HG02798 (cell line): Measurements from ENCODE around the gene HS1BP3.

Experiments
- ATAC-seq: cut with Tn5 transposase; IDR thresholded peaks from one replicate; pipeline ENCODE4 v1.9.1; 2021; ENCODE audit warnings: mild to moderate bottlenecking; ENCODE audit not compliant: unreplicated experiment, poor library complexity

Gene HS1BP3

DNA sequence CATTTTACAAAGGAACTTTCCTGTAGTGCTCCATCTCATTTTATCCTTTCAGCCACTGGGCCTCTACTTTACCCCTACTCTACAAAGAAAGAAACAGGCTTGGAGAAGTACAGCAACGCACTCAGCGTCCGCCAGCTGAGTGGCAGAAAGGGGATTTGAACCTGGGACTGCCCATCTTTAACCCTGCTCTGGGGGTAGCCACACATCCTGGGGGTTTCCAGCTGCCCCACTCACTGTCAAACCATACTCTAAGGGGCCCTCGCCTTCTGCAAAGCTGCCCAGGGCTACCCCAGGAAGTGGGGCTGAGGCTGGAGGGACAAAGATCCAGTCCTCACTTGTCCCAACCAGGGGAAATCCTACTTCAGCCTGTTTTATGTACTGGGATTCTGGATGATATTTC is 17.9 kb downstream of the HS1BP3 start:
- no peak for ATAC-seq

DNA sequence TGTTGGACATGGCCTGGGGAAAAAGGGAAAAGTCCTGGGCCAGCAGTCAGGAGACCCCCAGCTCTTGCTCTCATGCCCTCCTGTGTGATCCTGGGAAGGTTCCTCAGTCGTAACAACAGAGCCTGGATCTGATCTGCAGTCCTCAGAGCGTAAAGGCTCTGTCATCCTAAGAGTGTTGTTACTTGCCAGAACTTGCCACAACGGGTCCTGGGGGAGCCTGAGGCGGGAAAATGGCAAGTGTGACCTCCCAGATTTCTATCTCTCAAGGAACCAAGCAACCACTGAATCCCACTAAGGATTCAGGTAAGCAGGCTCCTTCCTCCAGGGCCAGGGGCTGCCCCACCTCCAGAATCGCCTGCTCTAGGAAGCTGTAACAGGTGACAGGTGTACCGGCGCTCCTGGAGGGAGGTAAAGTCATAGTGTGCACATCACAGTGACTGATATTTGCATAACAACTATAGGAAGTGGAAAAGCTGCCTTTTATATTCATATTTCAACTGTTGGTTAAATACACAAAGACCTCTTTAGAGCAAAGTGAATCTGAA is 18.4 kb downstream of the HS1BP3 start:
- no peak for ATAC-seq

GRCh38 chr2:20631617-20632307 is 19.1 kb downstream of the HS1BP3 start:
- no peak for ATAC-seq

GRCh38 chr2:20630967-20631366 is 19.9 kb downstream of the HS1BP3 start:
- no peak for ATAC-seq

GRCh38 chr2:20629581-20630171 is 21.2 kb downstream of the HS1BP3 start:
- ATAC-seq, result no peak

- no peak for ATAC-seq
Observed at GRCh38 chr2:20629181-20629580, 21.7 kb downstream of the HS1BP3 start.

DNA sequence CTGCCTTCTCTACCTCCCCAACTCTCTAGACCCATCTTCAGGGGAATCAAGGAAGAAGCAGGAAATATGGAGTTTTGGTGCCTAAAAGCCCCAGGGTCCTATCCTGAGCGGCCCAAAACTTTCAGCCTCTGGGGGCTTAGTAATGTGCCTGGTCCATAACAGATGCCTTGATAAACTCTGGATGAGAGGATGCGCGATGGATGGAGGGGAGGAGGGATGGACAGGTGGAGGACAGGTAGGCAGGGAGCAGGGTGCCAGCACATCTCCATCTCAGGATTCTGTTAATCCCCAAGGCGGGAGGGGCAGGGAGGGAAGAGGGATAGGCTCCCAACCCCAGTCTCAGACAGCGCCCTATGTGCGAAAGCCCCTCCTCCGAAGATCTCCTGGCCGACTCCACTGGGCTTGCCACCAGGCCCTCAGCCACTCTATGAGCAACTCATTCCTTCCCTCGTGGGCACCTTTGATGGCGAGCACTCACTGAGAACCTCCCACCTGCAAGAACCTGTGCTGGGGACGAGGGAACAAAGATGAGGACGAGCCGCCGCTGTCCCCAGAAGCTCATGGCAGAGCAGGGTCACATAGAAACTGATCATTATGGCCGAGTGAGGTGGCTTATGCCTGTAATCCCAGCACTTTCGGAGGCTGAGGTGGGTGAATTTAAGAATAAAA is 23.1 kb downstream of the HS1BP3 start:
- ATAC-seq, result no peak

GRCh38 chr2:20626698-20627513 is 24.0 kb downstream of the HS1BP3 start:
- ATAC-seq, result no peak

DNA sequence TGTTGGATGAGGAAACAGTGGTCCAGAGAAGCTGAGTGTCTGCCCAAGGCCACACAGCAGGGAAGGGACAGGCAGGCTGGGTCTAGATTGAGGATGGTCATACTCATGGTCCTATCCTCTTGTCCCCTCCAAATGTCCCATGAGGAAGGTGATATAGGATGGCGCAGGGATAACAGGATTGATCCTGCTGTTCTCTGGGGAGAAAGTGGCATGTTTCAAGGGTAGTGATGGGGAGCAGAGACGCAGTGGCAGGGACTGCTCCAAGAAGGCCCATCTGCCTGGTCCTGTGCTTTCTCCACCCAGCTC is 24.6 kb downstream of the HS1BP3 start:
- ATAC-seq, result no peak

DNA sequence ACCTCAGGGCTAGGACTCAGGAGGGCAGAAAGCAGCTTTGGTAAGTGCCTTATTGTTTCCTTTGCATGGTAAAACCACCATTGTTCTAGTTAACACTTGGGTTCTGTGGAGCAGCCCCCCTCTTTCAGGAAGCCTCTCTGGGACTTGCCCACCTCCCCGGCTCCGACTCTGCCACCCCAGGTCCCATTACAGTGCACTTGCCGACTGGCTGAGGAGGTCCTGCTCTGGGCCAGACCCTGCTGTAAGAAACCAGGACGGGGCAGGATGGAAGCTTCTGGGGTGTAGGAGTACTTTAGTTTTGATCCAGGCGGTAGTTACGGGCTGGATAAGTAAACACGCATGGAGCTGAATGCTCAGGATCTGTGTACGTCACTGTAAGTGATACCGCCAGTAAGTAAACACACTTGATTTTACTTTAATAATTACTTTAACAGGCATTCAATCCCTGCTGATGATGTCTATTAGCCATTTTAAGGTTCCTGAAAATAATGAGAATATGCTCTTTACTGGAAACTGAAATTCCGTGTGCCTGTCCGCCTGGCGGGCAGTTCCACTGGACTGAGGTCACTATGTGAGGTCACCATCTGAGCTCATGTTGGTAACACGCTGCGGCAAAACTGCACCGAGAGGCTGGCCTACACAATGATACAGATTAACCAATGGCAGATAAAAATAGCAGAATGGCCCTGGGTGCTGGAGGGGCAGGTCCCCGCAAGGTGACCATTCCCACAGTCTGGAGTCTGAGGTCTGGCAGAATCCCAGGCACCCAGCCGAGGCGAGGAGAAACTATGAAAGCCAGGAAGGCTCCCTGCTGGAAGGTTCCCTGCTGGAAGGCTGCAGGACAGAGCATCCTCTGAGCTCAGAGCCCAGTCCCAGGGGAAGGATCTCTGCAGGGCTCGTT is 25.2 kb downstream of the HS1BP3 start:
- ATAC-seq, result no peak

GRCh38 chr2:20624884-20625485 is 25.9 kb downstream of the HS1BP3 start:
- ATAC-seq, result no peak

DNA sequence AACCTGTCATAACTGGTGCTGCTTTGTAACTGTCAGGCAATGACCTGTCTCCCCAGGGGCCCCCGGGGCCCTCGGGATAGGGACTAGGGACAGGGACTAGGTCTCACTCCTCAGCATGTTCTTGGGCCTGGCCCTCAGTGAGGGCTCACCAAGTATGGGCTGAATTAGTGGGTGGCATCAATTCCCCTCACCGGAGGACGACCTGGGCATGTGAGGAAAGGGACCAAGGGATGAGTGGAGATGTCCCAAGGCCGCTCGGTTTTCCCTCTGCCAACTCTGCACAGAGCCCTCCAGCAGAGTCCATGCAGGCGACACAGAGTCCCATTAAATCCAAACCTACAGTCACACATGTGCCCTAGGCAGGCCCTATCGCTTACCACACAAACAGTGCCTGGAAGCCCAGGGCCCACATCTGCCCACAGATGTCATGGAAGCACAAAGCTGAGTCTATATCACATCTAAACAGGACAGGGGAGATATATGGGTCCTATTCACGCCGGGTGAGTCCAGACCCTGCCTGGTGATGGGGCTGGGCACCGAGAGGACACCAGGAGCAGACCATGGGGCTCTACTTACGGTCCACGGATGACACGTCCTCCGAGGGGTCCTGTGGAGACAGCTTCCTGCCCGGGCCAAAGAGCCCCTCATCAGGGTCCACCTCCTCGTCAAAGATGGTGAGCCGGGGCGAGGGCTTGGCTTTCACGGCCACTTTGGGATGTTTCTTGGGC is 26.6 kb downstream of the HS1BP3 start:
- no peak for ATAC-seq

DNA sequence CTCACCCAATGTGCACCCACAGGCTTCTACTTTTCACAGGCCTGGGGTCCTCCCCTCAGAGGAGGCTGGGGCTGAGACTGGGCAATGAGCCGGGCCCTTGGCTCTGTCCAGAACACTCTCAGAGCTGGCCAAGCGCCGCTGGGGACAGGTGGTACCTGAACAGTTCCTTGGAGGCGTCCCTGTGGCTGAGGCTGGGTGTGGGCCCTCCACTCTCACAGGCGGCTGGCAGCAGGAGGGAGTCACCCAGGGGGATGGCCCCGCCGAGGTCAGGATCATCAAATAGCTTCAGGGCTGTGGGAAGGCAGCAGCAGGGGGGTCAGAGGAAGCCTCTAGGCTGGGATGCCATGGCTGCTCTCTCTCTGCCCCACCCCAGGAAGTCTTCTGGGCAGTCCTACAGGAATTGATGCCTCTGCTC is 27.1 kb downstream of the HS1BP3 start:
- no peak for ATAC-seq

GRCh38 chr2:20623241-20623640 is 27.7 kb downstream of the HS1BP3 start:
- ATAC-seq, result no peak

DNA sequence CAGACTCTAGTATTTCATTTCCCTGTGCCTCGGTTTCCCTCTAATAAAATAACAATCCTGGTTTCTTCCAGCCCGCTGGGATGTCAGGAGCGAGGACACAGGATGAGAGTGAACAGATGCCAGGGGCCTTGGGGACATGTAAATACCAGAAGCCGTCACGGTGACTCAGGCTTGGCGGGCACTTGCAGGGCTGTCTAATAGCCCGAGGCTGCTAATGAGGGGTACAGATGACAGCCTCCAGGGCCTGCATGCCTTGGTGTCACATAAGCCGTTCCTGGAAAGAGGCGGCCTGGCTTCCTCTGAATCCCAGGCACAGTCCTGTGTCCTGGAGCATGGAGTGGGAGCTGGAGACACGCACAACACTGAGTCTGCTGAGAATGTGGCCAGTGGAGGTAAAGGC is 28.2 kb downstream of the HS1BP3 start:
- ATAC-seq, result no peak

- ATAC-seq, result no peak
Observed at GRCh38 chr2:20622296-20622686, 28.6 kb downstream of the HS1BP3 start.

GRCh38 chr2:20621366-20622295 is 29.3 kb downstream of the HS1BP3 start:
- no peak for ATAC-seq
